GM23338 (cell line): ENCODE results near the gene NEIL1.
A peak's percentile ranks its signal among the peaks of the same experiment; 100 is the strongest.

Experiments
- CREB1 ChIP-seq: fragments of 250-450 bp; sonication (Bioruptor Pico); IDR thresholded peaks from 2 replicates; pipeline ENCODE4 v1.5.0; 2020; ENCODE audit warnings: low read depth, mild to moderate bottlenecking, moderate library complexity
- EZH2 ChIP-seq: fragments of 200-600 bp; sonication (generic); IDR thresholded peaks from one replicate; pipeline ENCODE4 v1.8.0; 2017; ENCODE audit warnings: antibody characterized with exemption, mild to moderate bottlenecking, low read depth; ENCODE audit not compliant: unreplicated experiment
- POLR2AphosphoS5 ChIP-seq: IDR thresholded peaks from 2 replicates; pipeline ENCODE4 v1.6.1; 2016; ENCODE audit warnings: antibody characterized with exemption, low read depth
- ZNF331 ChIP-seq: fragments of 250-450 bp; sonication (Bioruptor Pico); IDR thresholded peaks from 2 replicates; pipeline ENCODE4 v1.5.0; 2020; ENCODE audit warnings: low read depth, mild to moderate bottlenecking, moderate library complexity
- TF ChIP-seq, protein P1 (sequence below), 2 experiments: fragments of 200-600 bp in 1 of 2; sonication (generic) in 1 of 2; conservative IDR thresholded peaks; 2 replicates each; pipeline versions ENCODE4 v1.5.1 to v1.6.1; 2016 to 2017; ENCODE audit warnings: antibody characterized with exemption in 2 of 2, low read depth in 2 of 2, mild to moderate bottlenecking in 2 of 2, moderate library complexity in 1 of 2

DNA sequence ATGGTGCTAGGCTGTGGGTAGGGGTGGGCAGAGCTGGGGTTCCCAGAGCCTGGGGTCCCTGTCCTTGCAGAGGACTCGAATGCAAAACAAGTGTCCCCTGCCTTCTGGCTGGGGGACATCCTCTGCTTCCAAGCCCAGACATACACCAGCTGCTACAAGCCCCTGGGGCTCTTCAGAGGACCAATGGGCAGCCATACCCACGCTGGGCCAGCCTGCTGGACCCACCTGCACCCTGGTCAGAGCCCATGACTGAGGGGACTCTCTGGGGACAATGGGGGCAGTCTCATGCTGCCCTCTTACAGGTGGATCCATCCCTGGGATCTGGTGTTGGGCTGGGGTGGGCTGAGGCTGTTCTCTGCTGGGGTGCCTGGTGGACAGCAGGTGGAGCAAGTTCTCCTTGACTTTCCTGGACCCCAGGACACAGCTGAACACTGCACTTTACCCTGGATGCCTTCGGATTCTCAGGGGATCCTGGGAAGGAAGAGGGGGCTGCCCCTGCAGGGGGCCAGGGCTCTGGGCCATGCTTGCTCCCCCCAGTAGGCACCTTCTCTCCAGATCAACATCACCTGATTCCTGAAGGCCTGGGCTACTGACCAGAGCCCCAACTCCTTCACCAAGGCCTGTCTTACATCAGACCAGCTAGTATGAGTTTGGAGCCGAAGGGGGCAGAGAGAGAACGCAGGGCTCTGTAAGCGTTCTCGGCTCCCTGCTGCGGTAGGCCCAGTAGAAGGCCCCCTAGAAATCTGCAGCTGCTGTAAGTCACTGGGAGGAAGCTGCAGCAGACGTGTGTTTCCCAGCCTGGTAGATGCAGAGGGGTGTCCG lies 18.1 kb upstream of the NEIL1 start:
- TF ChIP-seq EZH2 (no peak), ZNF331 (CRISPR knock-in tag) (no peak), CREB1 (no peak), POLR2AphosphoS5 (no peak)
- TF ChIP-seq, protein P1, sequence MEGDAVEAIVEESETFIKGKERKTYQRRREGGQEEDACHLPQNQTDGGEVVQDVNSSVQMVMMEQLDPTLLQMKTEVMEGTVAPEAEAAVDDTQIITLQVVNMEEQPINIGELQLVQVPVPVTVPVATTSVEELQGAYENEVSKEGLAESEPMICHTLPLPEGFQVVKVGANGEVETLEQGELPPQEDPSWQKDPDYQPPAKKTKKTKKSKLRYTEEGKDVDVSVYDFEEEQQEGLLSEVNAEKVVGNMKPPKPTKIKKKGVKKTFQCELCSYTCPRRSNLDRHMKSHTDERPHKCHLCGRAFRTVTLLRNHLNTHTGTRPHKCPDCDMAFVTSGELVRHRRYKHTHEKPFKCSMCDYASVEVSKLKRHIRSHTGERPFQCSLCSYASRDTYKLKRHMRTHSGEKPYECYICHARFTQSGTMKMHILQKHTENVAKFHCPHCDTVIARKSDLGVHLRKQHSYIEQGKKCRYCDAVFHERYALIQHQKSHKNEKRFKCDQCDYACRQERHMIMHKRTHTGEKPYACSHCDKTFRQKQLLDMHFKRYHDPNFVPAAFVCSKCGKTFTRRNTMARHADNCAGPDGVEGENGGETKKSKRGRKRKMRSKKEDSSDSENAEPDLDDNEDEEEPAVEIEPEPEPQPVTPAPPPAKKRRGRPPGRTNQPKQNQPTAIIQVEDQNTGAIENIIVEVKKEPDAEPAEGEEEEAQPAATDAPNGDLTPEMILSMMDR (conservative IDR thresholded peaks at IDR 0.05; ENCODE audit: low read depth in 2 of 2) = peak in 1 of 2 experiments; percentile 43; a peak in 2 of 4 replicates
